ENCODE data around the gene HHIPL1.

The HHIPL1 gene

DNA sequence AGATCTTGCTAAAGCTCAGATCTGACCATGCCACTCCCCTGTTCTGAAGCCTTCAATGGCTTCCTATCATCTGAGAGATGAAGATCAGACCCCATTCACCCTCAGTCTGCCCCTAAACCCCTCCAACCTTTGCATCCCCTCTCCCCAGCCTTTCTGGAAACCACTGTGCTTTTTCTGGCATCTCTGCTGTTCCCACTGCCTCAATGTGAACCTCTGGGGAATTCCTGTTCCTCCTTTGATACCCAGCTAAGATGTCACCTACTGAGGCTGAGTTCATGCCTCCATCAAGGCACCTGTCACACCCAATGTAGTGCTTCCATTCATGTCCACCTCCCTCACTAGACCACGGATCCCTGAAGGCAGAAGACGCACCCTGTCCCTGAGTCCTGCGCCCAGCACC is 58.5 kb downstream of the HHIPL1 start:
- Histone ChIP-seq H3K27me3 (ENCODE audit: low read length) (0 out of 2 replicates have a peak, but pooled peaks cover 4% of the 10 kb centered on the region), H3K4me2 (ENCODE audit: low read depth, low read length, poor library complexity, severe bottlenecking) (no peak overlapping the region), H2AFZ (ENCODE audit: low read depth, low read length, severe bottlenecking) (no peak overlapping the region), H3K36me3 (ENCODE audit: low read length) (no peaks in the 10 kb centered on the region), H4K20me1 (ENCODE audit: low read depth, low read length) (no peaks in the 10 kb centered on the region), H3K4me3 (ENCODE audit: insufficient read depth, low read length, poor library complexity, severe bottlenecking) (no peak overlapping the region), H3K27ac (ENCODE audit: low read depth, low read length) (no peak overlapping the region), H3K9me3 (ENCODE audit: insufficient read depth, low read length) (peaks cover 18% of the 10 kb centered on the region; the same call in 1 of the 2 replicates), H3F3A (ENCODE audit: insufficient read depth) (no peaks in the 10 kb centered on the region), H3K9ac (ENCODE audit: low read length) (no peak overlapping the region), H3K9me2 (replicated peaks; ENCODE audit: insufficient read depth, low read length) (no peaks in the 10 kb centered on the region), H3K79me2 (ENCODE audit: insufficient read depth, low read length) (no peaks in the 10 kb centered on the region)
- TF ChIP-seq, protein P1, sequence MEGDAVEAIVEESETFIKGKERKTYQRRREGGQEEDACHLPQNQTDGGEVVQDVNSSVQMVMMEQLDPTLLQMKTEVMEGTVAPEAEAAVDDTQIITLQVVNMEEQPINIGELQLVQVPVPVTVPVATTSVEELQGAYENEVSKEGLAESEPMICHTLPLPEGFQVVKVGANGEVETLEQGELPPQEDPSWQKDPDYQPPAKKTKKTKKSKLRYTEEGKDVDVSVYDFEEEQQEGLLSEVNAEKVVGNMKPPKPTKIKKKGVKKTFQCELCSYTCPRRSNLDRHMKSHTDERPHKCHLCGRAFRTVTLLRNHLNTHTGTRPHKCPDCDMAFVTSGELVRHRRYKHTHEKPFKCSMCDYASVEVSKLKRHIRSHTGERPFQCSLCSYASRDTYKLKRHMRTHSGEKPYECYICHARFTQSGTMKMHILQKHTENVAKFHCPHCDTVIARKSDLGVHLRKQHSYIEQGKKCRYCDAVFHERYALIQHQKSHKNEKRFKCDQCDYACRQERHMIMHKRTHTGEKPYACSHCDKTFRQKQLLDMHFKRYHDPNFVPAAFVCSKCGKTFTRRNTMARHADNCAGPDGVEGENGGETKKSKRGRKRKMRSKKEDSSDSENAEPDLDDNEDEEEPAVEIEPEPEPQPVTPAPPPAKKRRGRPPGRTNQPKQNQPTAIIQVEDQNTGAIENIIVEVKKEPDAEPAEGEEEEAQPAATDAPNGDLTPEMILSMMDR (IDR thresholded peaks at IDR 0.05; ENCODE audit: insufficient read depth, low read length, poor library complexity, severe bottlenecking): no peak
- TF ChIP-seq EZH2phosphoT487 (conservative IDR thresholded peaks at IDR 0.05; ENCODE audit: low read length): no peak

GRCh38 chr14:99704037-99704436 is 59.1 kb downstream of the HHIPL1 start:
- TF ChIP-seq EZH2phosphoT487 (conservative IDR thresholded peaks at IDR 0.05; ENCODE audit: low read length): no peak
- TF ChIP-seq, protein P1 (IDR thresholded peaks at IDR 0.05; ENCODE audit: insufficient read depth, low read length, poor library complexity, severe bottlenecking): no peak
- H3K4me2 ChIP-seq (ENCODE audit: low read depth, low read length, poor library complexity, severe bottlenecking): no peak overlapping the region
- 0 out of 2 replicates have a peak, but pooled peaks cover 4% of the 10 kb centered on the region for H3K27me3 ChIP-seq (ENCODE audit: low read length)
- no peak overlapping the region for H2AFZ ChIP-seq (ENCODE audit: low read depth, low read length, severe bottlenecking)
- H4K20me1 ChIP-seq (ENCODE audit: low read depth, low read length): no peaks in the 10 kb centered on the region
- no peak overlapping the region for H3K27ac ChIP-seq (ENCODE audit: low read depth, low read length)
- H3K36me3 ChIP-seq (ENCODE audit: low read length): no peaks in the 10 kb centered on the region
- H3K9me2 ChIP-seq (replicated peaks; ENCODE audit: insufficient read depth, low read length): no peaks in the 10 kb centered on the region
- H3K9ac ChIP-seq (ENCODE audit: low read length): no peak overlapping the region
- no peak overlapping the region for H3K4me3 ChIP-seq (ENCODE audit: insufficient read depth, low read length, poor library complexity, severe bottlenecking)
- no peaks in the 10 kb centered on the region for H3K79me2 ChIP-seq (ENCODE audit: insufficient read depth, low read length)
- peaks cover 18% of the 10 kb centered on the region; the same call in 1 of the 2 replicates for H3K9me3 ChIP-seq (ENCODE audit: insufficient read depth, low read length)
- no peaks in the 10 kb centered on the region for H3F3A ChIP-seq (ENCODE audit: insufficient read depth)

DNA sequence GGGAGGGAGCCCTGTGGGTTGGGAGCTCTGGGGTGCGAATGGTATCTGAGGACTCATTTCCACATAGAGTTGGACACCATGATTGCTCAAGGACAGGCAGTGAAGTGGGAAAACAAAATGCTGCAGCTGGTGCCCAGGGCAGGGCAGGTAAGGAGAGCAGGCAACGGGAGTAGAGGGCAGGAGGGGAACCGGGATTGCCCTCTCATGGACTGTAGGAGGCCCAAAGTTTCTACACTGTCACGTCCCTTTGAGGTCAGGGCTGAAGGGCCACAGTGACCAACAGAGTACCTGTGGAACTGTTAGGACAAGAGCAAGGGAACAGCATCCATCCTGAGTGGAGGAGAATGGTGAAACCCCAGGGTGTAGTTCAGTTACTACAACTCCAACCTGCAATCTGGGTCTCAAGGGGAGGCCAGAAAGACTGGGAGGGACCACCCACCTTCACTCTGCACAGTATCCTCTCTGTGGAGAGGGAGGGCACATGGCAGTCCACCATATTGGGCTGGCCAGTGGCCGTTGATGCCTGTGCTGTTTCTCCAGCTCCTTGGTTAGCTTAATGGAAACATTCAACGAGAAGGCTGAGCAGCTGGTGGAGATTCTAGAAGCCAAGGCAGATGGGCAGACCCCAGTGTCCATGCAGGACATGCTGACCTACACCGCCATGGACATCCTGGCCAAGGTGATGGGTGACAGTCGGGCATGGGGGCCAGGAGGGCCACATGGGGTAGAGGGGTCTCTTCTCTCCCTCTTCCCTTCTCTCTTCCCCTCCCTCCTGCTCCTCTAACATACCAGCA is 61.4 kb downstream of the HHIPL1 start:
- Histone ChIP-seq H2AFZ (ENCODE audit: low read depth, low read length, severe bottlenecking) (no peak overlapping the region), H3K79me2 (ENCODE audit: insufficient read depth, low read length) (no peaks in the 10 kb centered on the region), H3K9ac (ENCODE audit: low read length) (no peak overlapping the region), H4K20me1 (ENCODE audit: low read depth, low read length) (no peaks in the 10 kb centered on the region), H3K27me3 (ENCODE audit: low read length) (0 out of 2 replicates have a peak, but pooled peaks cover 4% of the 10 kb centered on the region), H3K9me2 (replicated peaks; ENCODE audit: insufficient read depth, low read length) (no peaks in the 10 kb centered on the region), H3K27ac (ENCODE audit: low read depth, low read length) (no peak overlapping the region), H3K9me3 (ENCODE audit: insufficient read depth, low read length) (peaks cover 18% of the 10 kb centered on the region; the same call in 1 of the 2 replicates), H3K4me2 (ENCODE audit: low read depth, low read length, poor library complexity, severe bottlenecking) (no peak overlapping the region), H3K36me3 (ENCODE audit: low read length) (no peaks in the 10 kb centered on the region), H3F3A (ENCODE audit: insufficient read depth) (no peaks in the 10 kb centered on the region), H3K4me3 (ENCODE audit: insufficient read depth, low read length, poor library complexity, severe bottlenecking) (no peak overlapping the region)
- no peak for TF ChIP-seq EZH2phosphoT487 (conservative IDR thresholded peaks at IDR 0.05; ENCODE audit: low read length)
- TF ChIP-seq, protein P1 (IDR thresholded peaks at IDR 0.05; ENCODE audit: insufficient read depth, low read length, poor library complexity, severe bottlenecking): no peak
